Psoas muscle (tissue), 8 donors: ENCODE measurements around the gene KRTAP10-9. TPM values are rescaled to one million over a fixed set of nuclear protein-coding genes. Genes with fewer than 3 reads are reported as not detected.
"Not testable (repeated sequence)": the region's sequence is repeated elsewhere in the genome, so short reads cannot be mapped to it uniquely, and the experiment has no call there.

Experiments used
- ATAC-seq, 4 donors: fragments of 200-7000 bp; cut with Tn5 transposase; one replicate each; pipeline ENCODE4 v1.9.1; 2020; ENCODE audit warnings: moderate library complexity in 3 of 4, mild to moderate bottlenecking in 2 of 4
- DNase-seq, 2 donors: peaks; one replicate each; pipeline ENCODE4 v3.0.0-alpha.2; 2020
- H3K27ac ChIP-seq: fragments of 200-600 bp; one replicate; pipeline ENCODE4 v1.8.0; 2022
- H3K27me3 ChIP-seq, 3 donors: fragments of 200-600 bp in 1 of 3; one replicate each; pipeline versions ENCODE4 v1.6.1 to v1.8.0; 2013 to 2022; ENCODE audit warnings: low read length in 2 of 3, mild to moderate bottlenecking in 2 of 3, moderate library complexity in 1 of 3; ENCODE audit not compliant: insufficient read depth in 3 of 3
- H3K36me3 ChIP-seq, 2 donors: fragments of 200-600 bp in 1 of 2; one replicate each; pipeline versions ENCODE4 v1.6.1 to v1.8.0; 2013 to 2022; ENCODE audit warnings: low read depth in 1 of 2, mild to moderate bottlenecking in 1 of 2, moderate library complexity in 1 of 2; ENCODE audit not compliant: insufficient read depth in 1 of 2
- H3K4me1 ChIP-seq: fragments of 200-600 bp; one replicate; pipeline ENCODE4 v1.8.0; 2022
- H3K4me3 ChIP-seq: fragments of 200-600 bp; one replicate; pipeline ENCODE4 v1.8.0; 2022; ENCODE audit warnings: mild to moderate bottlenecking
- H3K9me3 ChIP-seq: fragments of 200-600 bp; one replicate; pipeline ENCODE4 v1.8.0; 2022
- WGBS, 3 donors: extraction: QIAGEN DNeasy Blood & Tissue Kit; methylation state at CpG; one replicate each; pipeline versions ENCODE4 v1.1.6 to v1.1.7; 2013; 5-methylcytosine and 5-hydroxymethylcytosine counted together
- intact Hi-C, 2 donors: fragments of 100-400 bp; cut with DNase I; formaldehyde crosslinking; loops; one replicate each; pipeline versions ENCODE4 v1.11.0 to v1.14.2; 2022
- polyA plus RNA-seq, 3 donors: library from polyadenylated mRNA; stranded (reverse); fragments of 200-250 nt; gene quantifications; one replicate each; pipeline ENCODE4 v1.2.3, GENCODE V29; 2013
- total RNA-seq, 4 donors: library from RNA; stranded (reverse); fragmentation: NEBNext Ultra II Directional in 2 of 4; extraction: Animal tissue kit (Norgen Biotek cat#: 25700) in 2 of 4; gene quantifications; one replicate each; pipeline versions ENCODE4 v1.2.1 to v1.2.4, GENCODE V29; 2021 to 2023
- TF ChIP-seq, protein P1 (sequence below): fragments of 200-600 bp; IDR thresholded peaks from one replicate; pipeline ENCODE4 v1.8.0; 2022; ENCODE audit warnings: antibody characterized with exemption
- donor health status: healthy with polysubstance abuse.
- donor health status: DM: no; HTN: no; CAD: no; lungs with moderate emphysema.
- donor health status: Bipolar disorder and iron deficiency.
- donor health status: healthy.
- donor health status: DM: yes; HTN: yes; CAD: no.
- donor health status: DM: no; HTN: no; CAD: no.
- donor health status: DM: no; HTN: no; CAD: no.
- donor health status: DM: yes; HTN: yes; CAD: no.

The KRTAP10-9 gene
- total and polyA plus RNA-seq, 7 donors = not detected

DNA sequence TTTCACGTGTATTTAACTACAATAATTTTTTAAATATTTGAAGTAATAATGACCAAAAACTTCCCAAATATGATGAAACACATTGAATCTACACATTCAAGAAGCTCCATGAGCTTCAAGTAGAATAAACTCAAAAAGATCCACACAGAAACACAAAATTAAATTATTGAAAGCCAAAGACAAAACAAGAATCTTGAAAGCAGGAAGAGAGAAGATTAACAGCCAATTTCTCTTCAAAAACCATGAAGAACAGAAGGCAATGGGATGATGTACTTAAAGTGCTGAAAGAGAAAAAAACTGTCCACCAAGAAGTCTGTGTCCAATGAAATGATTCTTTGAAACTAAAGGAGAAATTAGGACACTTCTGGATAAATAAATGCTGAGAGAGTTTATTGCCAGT is 5.2 kb downstream of the KRTAP10-9 start:
- no peak overlapping the region for H3K4me3 ChIP-seq
- H3K27ac ChIP-seq = no peak overlapping the region
- no peaks in the 10 kb centered on the region for H3K36me3 ChIP-seq
- H3K4me1 ChIP-seq = no peaks in the 10 kb centered on the region
- whole genome bisulfite sequencing, 3 donors = 78 to 97% (median 83%) methylated on average over 1 of the region's 1 CpG
- no peak for ATAC-seq
- H3K9me3 ChIP-seq = peaks cover 6% of the 10 kb centered on the region
- peaks cover 0 to 24% (median 4%) of the 10 kb centered on the region in 3 donors for H3K27me3 ChIP-seq
- DNase-seq = no peak
- intact Hi-C loops = no loop called here
- TF ChIP-seq, protein P1, sequence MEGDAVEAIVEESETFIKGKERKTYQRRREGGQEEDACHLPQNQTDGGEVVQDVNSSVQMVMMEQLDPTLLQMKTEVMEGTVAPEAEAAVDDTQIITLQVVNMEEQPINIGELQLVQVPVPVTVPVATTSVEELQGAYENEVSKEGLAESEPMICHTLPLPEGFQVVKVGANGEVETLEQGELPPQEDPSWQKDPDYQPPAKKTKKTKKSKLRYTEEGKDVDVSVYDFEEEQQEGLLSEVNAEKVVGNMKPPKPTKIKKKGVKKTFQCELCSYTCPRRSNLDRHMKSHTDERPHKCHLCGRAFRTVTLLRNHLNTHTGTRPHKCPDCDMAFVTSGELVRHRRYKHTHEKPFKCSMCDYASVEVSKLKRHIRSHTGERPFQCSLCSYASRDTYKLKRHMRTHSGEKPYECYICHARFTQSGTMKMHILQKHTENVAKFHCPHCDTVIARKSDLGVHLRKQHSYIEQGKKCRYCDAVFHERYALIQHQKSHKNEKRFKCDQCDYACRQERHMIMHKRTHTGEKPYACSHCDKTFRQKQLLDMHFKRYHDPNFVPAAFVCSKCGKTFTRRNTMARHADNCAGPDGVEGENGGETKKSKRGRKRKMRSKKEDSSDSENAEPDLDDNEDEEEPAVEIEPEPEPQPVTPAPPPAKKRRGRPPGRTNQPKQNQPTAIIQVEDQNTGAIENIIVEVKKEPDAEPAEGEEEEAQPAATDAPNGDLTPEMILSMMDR = no peak

GRCh38 chr21:44636209-44637017 is 9.5 kb downstream of the KRTAP10-9 start:
- intact Hi-C loops = no loop called here
- Histone ChIP-seq H3K27ac (no peak overlapping the region), H3K4me3 (no peak overlapping the region), H3K4me1 (no peaks in the 10 kb centered on the region), H3K27me3 (peaks cover 0 to 33% (median 14%) of the 10 kb centered on the region in 3 donors), H3K36me3 (no peaks in the 10 kb centered on the region), H3K9me3 (peaks cover 6% of the 10 kb centered on the region)
- WGBS, 3 donors = 75 to 76% (median 75%) methylated on average over 15 of the region's 15 CpGs
- TF ChIP-seq, protein P1 = no peak
- ATAC-seq (no peak), DNase-seq (no peak)

DNA sequence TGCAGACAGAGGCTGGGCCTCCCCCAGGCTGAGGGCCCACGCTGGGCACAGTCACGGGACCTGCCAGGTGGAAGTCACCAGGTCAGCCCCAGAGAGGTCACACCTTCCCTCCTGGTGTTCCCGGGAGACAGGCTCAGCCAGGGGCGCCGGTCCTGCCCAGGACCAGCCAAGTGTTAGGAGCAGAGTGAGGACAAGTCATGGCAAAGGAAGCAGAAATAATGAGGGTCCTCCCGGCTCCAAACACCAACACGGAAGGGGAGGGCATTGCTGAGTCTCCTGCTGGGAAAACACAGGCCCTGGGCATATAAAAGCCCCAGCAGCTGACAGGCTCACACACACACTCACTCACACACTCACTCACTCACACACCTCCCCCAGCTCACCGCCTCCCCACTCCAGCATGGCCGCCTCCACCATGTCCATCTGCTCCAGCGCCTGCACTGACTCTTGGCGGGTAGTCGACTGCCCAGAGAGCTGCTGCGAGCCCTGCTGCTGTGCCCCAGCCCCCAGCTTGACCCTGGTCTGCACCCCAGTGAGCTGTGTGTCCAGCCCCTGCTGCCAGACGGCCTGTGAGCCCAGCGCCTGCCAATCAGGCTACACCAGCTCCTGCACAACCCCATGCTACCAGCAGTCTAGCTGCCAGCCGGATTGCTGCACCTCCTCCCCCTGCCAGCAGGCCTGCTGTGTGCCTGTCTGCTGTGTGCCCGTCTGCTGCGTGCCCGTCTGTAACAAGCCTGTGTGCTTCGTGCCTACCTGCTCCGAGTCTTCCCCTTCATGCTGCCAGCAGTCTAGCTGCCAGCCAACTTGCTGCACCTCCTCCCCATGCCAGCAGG is 10.3 kb downstream of the KRTAP10-9 start, which contains the start of gene KRTAP10-10:
Gene KRTAP10-10, plus strand, starts transcription at position 339 of the 833 bp plus-strand sequence. Its CDS starts 62 bp downstream, at position 401.
- DNase-seq (no peak), ATAC-seq (no peak)
- WGBS, 3 donors = 24 to 38% (median 25%) methylated on average over 14 to 21 of the region's 21 CpGs
- H3K27me3 ChIP-seq = peaks cover 0 to 33% (median 14%) of the 10 kb centered on the region in 3 donors
- H3K9me3 ChIP-seq = peaks cover 2% of the 10 kb centered on the region
- no peak within 1 kb of the TSS for H3K4me3 ChIP-seq
- TF ChIP-seq, protein P1 = no peak
- H3K4me1 ChIP-seq = no peaks in the 10 kb centered on the region
- no peaks in the 10 kb centered on the region for H3K36me3 ChIP-seq
- intact Hi-C loops = no loop called here
- no peak within 1 kb of the TSS for H3K27ac ChIP-seq

GRCh38 chr21:44637851-44638348 is 11.0 kb downstream of the KRTAP10-9 start:
- peaks cover 0 to 33% (median 14%) of the 10 kb centered on the region in 3 donors for H3K27me3 ChIP-seq
- H3K27ac ChIP-seq, intact Hi-C loops, H3K36me3 ChIP-seq, H3K9me3 ChIP-seq, ATAC-seq, H3K4me3 ChIP-seq, DNase-seq, H3K4me1 ChIP-seq: not testable (repeated sequence)
- WGBS, 3 donors = 17 to 44% (median 25%) methylated on average over 6 to 12 of the region's 12 CpGs

DNA sequence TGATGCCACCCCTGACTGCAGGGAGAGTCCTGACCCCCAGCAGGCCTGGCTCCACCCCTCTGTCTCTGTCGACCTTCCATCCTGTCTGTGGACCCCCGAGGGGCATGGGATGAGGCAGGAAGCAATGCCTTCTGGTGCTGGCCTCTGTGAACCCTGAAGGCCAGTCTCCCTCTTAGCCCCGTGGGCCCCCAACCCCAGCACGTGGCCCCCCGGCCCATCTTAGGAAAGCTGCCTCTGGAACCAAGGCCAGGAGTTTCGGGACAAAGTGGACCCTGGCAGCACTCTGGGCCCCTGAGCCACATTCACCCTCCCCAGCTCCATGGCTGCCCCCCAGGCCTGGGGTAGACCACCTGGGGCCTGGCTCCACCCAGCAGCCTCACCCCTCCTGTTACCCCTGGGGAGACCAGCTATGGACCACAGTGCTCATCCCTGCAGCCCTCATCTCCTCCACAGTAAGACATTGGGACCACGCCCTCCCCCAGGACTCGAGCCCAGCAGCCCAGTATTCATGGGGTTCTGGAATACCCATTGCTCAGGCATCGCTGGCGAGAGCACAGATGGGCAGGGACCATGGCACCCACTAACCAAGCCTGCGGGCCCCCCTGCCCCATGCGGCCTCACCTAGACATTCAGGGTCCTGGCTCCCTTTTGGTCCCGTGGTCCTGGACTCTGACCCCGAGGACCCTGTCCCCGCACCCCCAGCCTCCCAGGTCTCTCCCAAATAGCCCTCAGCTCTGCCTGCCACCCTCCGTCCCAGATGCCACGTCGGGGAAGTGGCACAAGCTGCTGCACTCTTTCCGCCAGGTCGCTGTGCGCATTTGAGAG is 11.8 kb downstream of the KRTAP10-9 start:
- H3K36me3 ChIP-seq, DNase-seq: not testable (repeated sequence)
- 71 to 91% (median 79%) methylated on average over 13 to 21 of the region's 21 CpGs for WGBS, 3 donors

More for the DNA sequence above, 11.8 kb downstream of the KRTAP10-9 start:
- H3K27me3 ChIP-seq = peaks cover 0 to 31% (median 14%) of the 10 kb centered on the region in 3 donors
- intact Hi-C loops, H3K4me1 ChIP-seq, H3K4me3 ChIP-seq, H3K9me3 ChIP-seq, ATAC-seq, H3K27ac ChIP-seq: not testable (repeated sequence)
